ENCODE measurements around the gene SLC16A10.

The SLC16A10 gene

GRCh38 chr6:111265842-111266241 lies 178.5 kb downstream of the SLC16A10 start:
- DNase-seq, result no peak

- DNase-seq, result no peak
Measured at GRCh38 chr6:111266276-111266675, 179.0 kb downstream of the SLC16A10 start.

- DNase-seq, result no peak
Measured at GRCh38 chr6:111267764-111268333, 180.5 kb downstream of the SLC16A10 start.

GRCh38 chr6:111269401-111269970 lies 182.2 kb downstream of the SLC16A10 start:
- DNase-seq, result no peak

GRCh38 chr6:111270121-111270520 lies 182.8 kb downstream of the SLC16A10 start:
- DNase-seq, result no peak

- DNase-seq, result no peak
Measured at GRCh38 chr6:111274593-111275217, 187.4 kb downstream of the SLC16A10 start.

- DNase-seq, result no peak
Measured at GRCh38 chr6:111276335-111276734, 189.0 kb downstream of the SLC16A10 start.

GRCh38 chr6:111276736-111277135 lies 189.4 kb downstream of the SLC16A10 start:
- no peak for DNase-seq

- no peak for DNase-seq
Measured at GRCh38 chr6:111277819-111278218, 190.5 kb downstream of the SLC16A10 start.

- DNase-seq, result no peak
Measured at GRCh38 chr6:111278731-111279130, 191.4 kb downstream of the SLC16A10 start.

- DNase-seq, result no peak
Measured at GRCh38 chr6:111280445-111280955, 193.2 kb downstream of the SLC16A10 start.
